DND-41 (cell line): Measurements from ENCODE around the gene UBL3.

Experiments used
- ATAC-seq: fragments of 200-7000 bp; cut with Tn5 transposase; 3 replicates; pipeline ENCODE4 v1.9.1; 2021; ENCODE audit warnings: low read depth; ENCODE audit not compliant: insufficient read depth
- DNase-seq: peaks from one replicate; pipeline ENCODE4 v3.0.0-alpha.2; 2020
- H2AFZ ChIP-seq: 2 replicates; pipeline ENCODE4 v1.6.0; 2012; ENCODE audit warnings: low read depth, low read length
- H3K27ac ChIP-seq: 2 replicates; pipeline ENCODE4 v1.5.1; 2012; ENCODE audit warnings: low read length, inconsistent platforms
- H3K27me3 ChIP-seq: fragments of 200-600 bp; sonication (generic); 2 replicates; pipeline ENCODE4 v1.6.0; 2012; ENCODE audit warnings: low read length, mild to moderate bottlenecking, inconsistent platforms; ENCODE audit not compliant: insufficient read depth, poor library complexity
- H3K36me3 ChIP-seq: 2 replicates; pipeline ENCODE4 v1.5.1; 2012; ENCODE audit warnings: low read length, inconsistent platforms; ENCODE audit not compliant: insufficient read depth
- H3K4me1 ChIP-seq: 2 replicates; pipeline ENCODE4 v1.5.1; 2012; ENCODE audit warnings: mild to moderate bottlenecking, low read length; ENCODE audit not compliant: insufficient read depth
- H3K4me2 ChIP-seq: 2 replicates; pipeline ENCODE4 v1.6.0; 2012; ENCODE audit warnings: mild to moderate bottlenecking, moderate library complexity, low read length, inconsistent platforms; ENCODE audit not compliant: insufficient read depth
- H3K4me3 ChIP-seq, 2 experiments: fragments of 200-600 bp in 1 of 2; shearing (Covaris generic) in 1 of 2; 2 replicates each; pipeline ENCODE4 v1.5.1; 2012 to 2016; ENCODE audit warnings: inconsistent platforms in 2 of 2, low read length in 2 of 2, mild to moderate bottlenecking in 2 of 2, low read depth in 1 of 2, moderate library complexity in 1 of 2
- H3K79me2 ChIP-seq: 2 replicates; pipeline ENCODE4 v1.6.0; 2012; ENCODE audit warnings: low read length, inconsistent platforms; ENCODE audit not compliant: insufficient read depth
- H3K9ac ChIP-seq: 2 replicates; pipeline ENCODE4 v1.6.0; 2012; ENCODE audit warnings: low read depth, mild to moderate bottlenecking, inconsistent platforms, low read length, moderate library complexity
- H3K9me3 ChIP-seq: 2 replicates; pipeline ENCODE4 v1.5.1; 2012; ENCODE audit warnings: low read length, moderate library complexity, mild to moderate bottlenecking, inconsistent platforms; ENCODE audit not compliant: insufficient read depth, severe bottlenecking
- H4K20me1 ChIP-seq: 2 replicates; pipeline ENCODE4 v1.6.0; 2012; ENCODE audit warnings: low read length; ENCODE audit not compliant: insufficient read depth
- EZH2 ChIP-seq: IDR thresholded peaks from 3 replicates; pipeline ENCODE4 v1.6.1; 2012; ENCODE audit warnings: borderline replicate concordance, low read depth, mild to moderate bottlenecking, moderate library complexity, low read length, inconsistent platforms; ENCODE audit not compliant: severe bottlenecking
- TF ChIP-seq, protein P1 (sequence below): IDR thresholded peaks from 2 replicates; pipeline ENCODE4 v1.5.1; 2012; ENCODE audit warnings: borderline replicate concordance, low read length, moderate library complexity, mild to moderate bottlenecking; ENCODE audit not compliant: poor library complexity, severe bottlenecking; ENCODE audit errors: extremely low read depth

The UBL3 gene

DNA sequence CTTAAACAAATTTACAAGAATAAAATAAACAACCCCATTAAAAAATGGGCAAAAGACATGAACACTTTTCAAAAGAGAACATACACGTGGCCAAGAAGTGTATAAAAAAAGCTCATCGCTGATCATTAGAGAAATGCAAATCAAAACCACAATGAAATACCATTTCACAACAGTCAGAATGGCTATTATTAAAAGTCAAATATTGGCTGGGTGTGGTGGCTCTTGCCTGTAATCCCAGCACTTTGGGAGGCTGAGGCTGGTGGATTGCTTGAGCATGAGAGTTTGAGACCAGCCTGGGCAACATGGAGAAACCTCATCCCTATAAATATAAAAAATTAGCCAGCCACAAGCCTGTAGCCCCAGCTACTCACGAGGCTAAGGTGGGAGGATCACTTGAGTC lies 89.9 kb downstream of the UBL3 start:
- H3K9ac ChIP-seq = no peak overlapping the region
- no peak for ATAC-seq
- H3K4me1 ChIP-seq = no peaks in the 10 kb centered on the region
- no peak overlapping the region for H3K4me3 ChIP-seq
- no peak overlapping the region for H3K27ac ChIP-seq
- H3K9me3 ChIP-seq = no peaks in the 10 kb centered on the region
- no peak overlapping the region for H3K4me2 ChIP-seq
- no peak for TF ChIP-seq EZH2
- TF ChIP-seq, protein P1, sequence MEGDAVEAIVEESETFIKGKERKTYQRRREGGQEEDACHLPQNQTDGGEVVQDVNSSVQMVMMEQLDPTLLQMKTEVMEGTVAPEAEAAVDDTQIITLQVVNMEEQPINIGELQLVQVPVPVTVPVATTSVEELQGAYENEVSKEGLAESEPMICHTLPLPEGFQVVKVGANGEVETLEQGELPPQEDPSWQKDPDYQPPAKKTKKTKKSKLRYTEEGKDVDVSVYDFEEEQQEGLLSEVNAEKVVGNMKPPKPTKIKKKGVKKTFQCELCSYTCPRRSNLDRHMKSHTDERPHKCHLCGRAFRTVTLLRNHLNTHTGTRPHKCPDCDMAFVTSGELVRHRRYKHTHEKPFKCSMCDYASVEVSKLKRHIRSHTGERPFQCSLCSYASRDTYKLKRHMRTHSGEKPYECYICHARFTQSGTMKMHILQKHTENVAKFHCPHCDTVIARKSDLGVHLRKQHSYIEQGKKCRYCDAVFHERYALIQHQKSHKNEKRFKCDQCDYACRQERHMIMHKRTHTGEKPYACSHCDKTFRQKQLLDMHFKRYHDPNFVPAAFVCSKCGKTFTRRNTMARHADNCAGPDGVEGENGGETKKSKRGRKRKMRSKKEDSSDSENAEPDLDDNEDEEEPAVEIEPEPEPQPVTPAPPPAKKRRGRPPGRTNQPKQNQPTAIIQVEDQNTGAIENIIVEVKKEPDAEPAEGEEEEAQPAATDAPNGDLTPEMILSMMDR = no peak
- H2AFZ ChIP-seq = no peak overlapping the region
- no peaks in the 10 kb centered on the region for H3K27me3 ChIP-seq
- H3K36me3 ChIP-seq = no peaks in the 10 kb centered on the region
- no peaks in the 10 kb centered on the region for H4K20me1 ChIP-seq
- DNase-seq = no peak
- H3K79me2 ChIP-seq = no peaks in the 10 kb centered on the region

GRCh38 chr13:29758531-29759114 lies 91.8 kb downstream of the UBL3 start:
- H4K20me1 ChIP-seq = no peaks in the 10 kb centered on the region
- H3K79me2 ChIP-seq = no peaks in the 10 kb centered on the region
- no peaks in the 10 kb centered on the region for H3K27me3 ChIP-seq
- no peak overlapping the region for H3K4me3 ChIP-seq
- no peaks in the 10 kb centered on the region for H3K4me1 ChIP-seq
- H2AFZ ChIP-seq = no peak overlapping the region
- no peak overlapping the region for H3K4me2 ChIP-seq
- H3K36me3 ChIP-seq = no peaks in the 10 kb centered on the region
- DNase-seq = no peak
- no peak for TF ChIP-seq EZH2
- TF ChIP-seq, protein P1 = no peak
- H3K9ac ChIP-seq = no peak overlapping the region
- no peaks in the 10 kb centered on the region for H3K9me3 ChIP-seq
- no peak overlapping the region for H3K27ac ChIP-seq
- no peak for ATAC-seq

DNA sequence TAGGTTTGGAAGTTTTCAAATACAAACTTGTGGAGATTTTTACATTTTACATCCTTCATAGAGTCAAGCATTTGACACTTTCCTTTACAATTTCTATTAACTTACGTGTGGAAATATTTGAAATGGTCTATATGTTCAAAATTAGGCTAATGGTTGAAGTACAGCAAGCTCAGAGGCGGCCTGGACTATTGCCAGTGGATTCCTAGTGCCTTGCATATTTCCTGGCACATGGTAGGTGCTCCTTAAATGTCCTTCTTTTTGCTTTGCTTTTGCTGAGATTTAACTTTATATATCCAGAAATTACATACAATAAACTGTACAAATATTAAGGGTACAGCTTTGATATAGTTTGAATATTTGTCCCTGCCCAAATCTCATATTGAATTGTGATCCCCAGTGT lies 93.9 kb downstream of the UBL3 start:
- DNase-seq (no peak), ATAC-seq (no peak)
- peaks cover 3% of the 10 kb centered on the region for H3K27me3 ChIP-seq
- no peaks in the 10 kb centered on the region for H3K9me3 ChIP-seq
- no peaks in the 10 kb centered on the region for H3K79me2 ChIP-seq
- H3K27ac ChIP-seq = no peak overlapping the region
- TF ChIP-seq EZH2 = no peak
- TF ChIP-seq, protein P1 = no peak
- no peaks in the 10 kb centered on the region for H4K20me1 ChIP-seq
- no peaks in the 10 kb centered on the region for H3K36me3 ChIP-seq
- H3K4me1 ChIP-seq = no peaks in the 10 kb centered on the region
- no peak overlapping the region for H3K4me3 ChIP-seq
- H3K4me2 ChIP-seq = no peak overlapping the region
- no peak overlapping the region for H2AFZ ChIP-seq
- no peak overlapping the region for H3K9ac ChIP-seq

- Histone ChIP-seq H3K4me2 (no peak overlapping the region), H2AFZ (no peak overlapping the region), H4K20me1 (no peaks in the 10 kb centered on the region), H3K9ac (no peak overlapping the region), H3K27me3 (peaks cover 3% of the 10 kb centered on the region), H3K36me3 (no peaks in the 10 kb centered on the region), H3K9me3 (no peaks in the 10 kb centered on the region), H3K4me3 (no peak overlapping the region), H3K27ac (no peak overlapping the region), H3K79me2 (no peaks in the 10 kb centered on the region), H3K4me1 (no peaks in the 10 kb centered on the region)
- no peak for TF ChIP-seq EZH2
- TF ChIP-seq, protein P1 = no peak
- no peak for DNase-seq
- ATAC-seq = no peak
Observed at GRCh38 chr13:29754473-29754806, 96.0 kb downstream of the UBL3 start.
